GM23338 (cell line): Measurements from ENCODE around the gene HOXB3. TPM values are rescaled to one million over a fixed set of nuclear protein-coding genes. Genes with fewer than 3 reads are reported as not detected.
A peak's percentile ranks its signal among the peaks of the same experiment; 100 is the strongest.

Experiments
- ATAC-seq: fragments of 200-7000 bp; cut with Tn5 transposase; 3 replicates; pipeline ENCODE4 v1.9.1; 2020
- DNase-seq: peaks from one replicate; pipeline ENCODE4 v3.0.0-alpha.2; 2015; ENCODE audit warnings: low spot score
- H2AFZ ChIP-seq: fragments of 200-600 bp; sonication (generic); 2 replicates; pipeline ENCODE4 v1.8.0; 2016; ENCODE audit warnings: antibody characterized with exemption, mild to moderate bottlenecking, moderate library complexity
- H3F3A ChIP-seq: fragments of 200-600 bp; sonication (generic); replicated peaks from 2 replicates; pipeline ENCODE4 v1.8.0; 2017; ENCODE audit warnings: antibody characterized with exemption, mixed run types, low read depth
- H3K27ac ChIP-seq: fragments of 200-600 bp; sonication (generic); 2 replicates; pipeline ENCODE4 v1.6.1; 2016; ENCODE audit warnings: low read depth
- H3K27me3 ChIP-seq: fragments of 200-600 bp; sonication (generic); 2 replicates; pipeline ENCODE4 v1.8.0; 2016; ENCODE audit warnings: mild to moderate bottlenecking, mixed run types, moderate library complexity; ENCODE audit not compliant: insufficient read depth
- H3K36me3 ChIP-seq: fragments of 200-600 bp; sonication (generic); 2 replicates; pipeline ENCODE4 v1.8.0; 2016; ENCODE audit warnings: mild to moderate bottlenecking; ENCODE audit not compliant: insufficient read depth
- H3K4me1 ChIP-seq: fragments of 200-600 bp; sonication (generic); 2 replicates; pipeline ENCODE4 v1.8.0; 2016; ENCODE audit warnings: mild to moderate bottlenecking, moderate library complexity; ENCODE audit not compliant: insufficient read depth
- H3K4me2 ChIP-seq: fragments of 200-600 bp; sonication (generic); 2 replicates; pipeline ENCODE4 v1.7.1; 2017; ENCODE audit warnings: mixed run types
- H3K4me3 ChIP-seq: fragments of 200-600 bp; sonication (generic); 2 replicates; pipeline ENCODE4 v1.6.1; 2016; ENCODE audit warnings: mixed run types
- H3K79me2 ChIP-seq: fragments of 200-600 bp; sonication (generic); replicated peaks from 2 replicates; pipeline ENCODE4 v1.8.0; 2017; ENCODE audit warnings: mild to moderate bottlenecking; ENCODE audit not compliant: insufficient read depth
- H3K9me2 ChIP-seq: fragments of 200-600 bp; sonication (generic); 2 replicates; pipeline ENCODE4 v1.8.0; 2017; ENCODE audit not compliant: insufficient read depth
- H4K20me1 ChIP-seq: fragments of 200-600 bp; sonication (generic); replicated peaks from 2 replicates; pipeline ENCODE4 v1.8.0; 2017; ENCODE audit warnings: mild to moderate bottlenecking; ENCODE audit not compliant: insufficient read depth
- H3K27ac Mint-ChIP-seq: 2 replicates; pipeline ENCODE4 v1.8.0; 2020; ENCODE audit warnings: inconsistent platforms, mild to moderate bottlenecking, moderate library complexity, mixed read lengths
- H3K27me3 Mint-ChIP-seq: 3 replicates; pipeline ENCODE4 v1.8.0; 2022; ENCODE audit warnings: low read depth, mild to moderate bottlenecking, moderate library complexity, mixed read lengths, inconsistent platforms; ENCODE audit not compliant: insufficient read depth, poor library complexity
- H3K36me3 Mint-ChIP-seq: 3 replicates; pipeline ENCODE4 v1.8.0; 2021; ENCODE audit warnings: low read depth, mild to moderate bottlenecking, inconsistent platforms, moderate library complexity, mixed read lengths
- H3K4me1 Mint-ChIP-seq: 3 replicates; pipeline ENCODE4 v1.8.0; 2020; ENCODE audit warnings: mild to moderate bottlenecking, inconsistent platforms, mixed read lengths
- H3K4me3 Mint-ChIP-seq: 3 replicates; pipeline ENCODE4 v1.8.0; 2021; ENCODE audit warnings: moderate library complexity, mild to moderate bottlenecking, inconsistent platforms, mixed read lengths
- H3K9me3 Mint-ChIP-seq: 3 replicates; pipeline ENCODE4 v1.8.0; 2020; ENCODE audit warnings: moderate library complexity, mild to moderate bottlenecking, inconsistent platforms, mixed read lengths
- CREB1 ChIP-seq: fragments of 250-450 bp; sonication (Bioruptor Pico); IDR thresholded peaks from 2 replicates; pipeline ENCODE4 v1.5.0; 2020; ENCODE audit warnings: low read depth, mild to moderate bottlenecking, moderate library complexity
- EZH2 ChIP-seq: fragments of 200-600 bp; sonication (generic); IDR thresholded peaks from one replicate; pipeline ENCODE4 v1.8.0; 2017; ENCODE audit warnings: antibody characterized with exemption, mild to moderate bottlenecking, low read depth; ENCODE audit not compliant: unreplicated experiment
- EZH2phosphoT487 ChIP-seq: fragments of 200-600 bp; sonication (generic); IDR thresholded peaks from one replicate; pipeline ENCODE4 v1.8.1; 2018; ENCODE audit warnings: antibody characterized with exemption; ENCODE audit not compliant: unreplicated experiment
- JUNB ChIP-seq: IDR thresholded peaks from one replicate; pipeline ENCODE4 v1.6.1; 2016; ENCODE audit warnings: antibody characterized with exemption; ENCODE audit not compliant: unreplicated experiment
- NANOG ChIP-seq: IDR thresholded peaks from 2 replicates; pipeline ENCODE4 v1.6.1; 2016; ENCODE audit warnings: antibody characterized with exemption, borderline replicate concordance
- POLR2AphosphoS5 ChIP-seq: IDR thresholded peaks from 2 replicates; pipeline ENCODE4 v1.6.1; 2016; ENCODE audit warnings: antibody characterized with exemption, low read depth
- REST ChIP-seq: IDR thresholded peaks from one replicate; pipeline ENCODE4 v1.6.1; 2018; ENCODE audit warnings: antibody characterized with exemption; ENCODE audit not compliant: unreplicated experiment
- STAT1 ChIP-seq: IDR thresholded peaks from one replicate; pipeline ENCODE4 v1.6.1; 2016; ENCODE audit warnings: antibody characterized with exemption; ENCODE audit not compliant: unreplicated experiment
- ZNF114 ChIP-seq: fragments of 250-450 bp; sonication (Bioruptor Pico); IDR thresholded peaks from 2 replicates; pipeline ENCODE4 v1.5.0; 2020; ENCODE audit warnings: mild to moderate bottlenecking, moderate library complexity
- ZNF331 ChIP-seq: fragments of 250-450 bp; sonication (Bioruptor Pico); IDR thresholded peaks from 2 replicates; pipeline ENCODE4 v1.5.0; 2020; ENCODE audit warnings: low read depth, mild to moderate bottlenecking, moderate library complexity
- polyA plus RNA-seq: library from polyadenylated mRNA; unstranded; fragments of >200 nt; fragmentation: Nextera tagmentation; extraction: Ambion mirVana; gene quantifications from 2 replicates; pipeline ENCODE4 v1.2.1, GENCODE V29; 2016
- total RNA-seq: library from RNA; depleted of rRNA; stranded (reverse); fragments of >200 nt; shearing (Covaris generic); gene quantifications from 2 replicates; pipeline ENCODE4 v1.2.3, GENCODE V29; 2014
- TF ChIP-seq, protein P1 (sequence below): IDR thresholded peaks from 2 replicates; pipeline ENCODE4 v1.6.1; 2016; ENCODE audit warnings: antibody characterized with exemption
- TF ChIP-seq, protein P2 (sequence below): fragments of 250-450 bp; sonication (Bioruptor Pico); IDR thresholded peaks from 2 replicates; pipeline ENCODE4 v1.5.0; 2020; ENCODE audit warnings: mild to moderate bottlenecking, moderate library complexity
- TF ChIP-seq, protein P3 (sequence below), 2 experiments: fragments of 200-600 bp in 1 of 2; sonication (generic) in 1 of 2; conservative IDR thresholded peaks; 2 replicates each; pipeline versions ENCODE4 v1.5.1 to v1.6.1; 2016 to 2017; ENCODE audit warnings: antibody characterized with exemption in 2 of 2, low read depth in 2 of 2, mild to moderate bottlenecking in 2 of 2, moderate library complexity in 1 of 2

Gene HOXB3
- total and polyA plus RNA-seq, 2 experiments from 2014 or later: 0.17 TPM; not detected in 1

DNA sequence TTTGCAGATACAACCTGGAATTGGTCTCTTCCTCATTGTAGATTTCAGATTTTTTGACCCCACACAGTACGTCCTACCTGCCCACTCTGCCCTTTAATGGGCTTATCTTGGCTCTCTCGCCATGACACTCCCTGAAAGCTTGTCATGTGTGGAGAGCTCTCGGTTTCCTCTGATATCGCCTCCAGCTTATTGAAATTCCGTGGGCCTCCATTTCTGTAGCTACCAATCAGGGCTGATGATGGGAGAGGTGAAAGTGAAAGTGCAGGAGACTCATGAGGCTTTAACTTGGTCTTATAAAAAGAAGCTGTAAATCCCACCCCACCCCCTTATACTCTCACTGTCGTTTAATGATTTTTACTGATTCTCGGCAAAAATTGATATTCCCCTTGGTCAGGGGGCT, 76.9 kb downstream of the HOXB3 start:
- Mint-ChIP-seq H3K36me3 (no peaks in the 10 kb centered on the region), H3K4me3 (no peak overlapping the region), H3K4me1 (peaks cover 31% of the 10 kb centered on the region), H3K27ac (no peak overlapping the region), H3K9me3 (no peaks in the 10 kb centered on the region), H3K27me3 (peaks cover 27% of the 10 kb centered on the region)
- no peak overlapping the region for H3K27ac ChIP-seq
- no peaks in the 10 kb centered on the region for H3K36me3 ChIP-seq
- H3K4me2 ChIP-seq: no peak overlapping the region
- no peak for ATAC-seq
- no peak for DNase-seq
- TF ChIP-seq EZH2: no peak
- TF ChIP-seq ZNF114 (CRISPR knock-in tag): no peak
- no peak for TF ChIP-seq JUNB
- no peak for TF ChIP-seq POLR2AphosphoS5
- TF ChIP-seq ZNF331: no peak
- no peak for TF ChIP-seq STAT1
- TF ChIP-seq, protein P1, sequence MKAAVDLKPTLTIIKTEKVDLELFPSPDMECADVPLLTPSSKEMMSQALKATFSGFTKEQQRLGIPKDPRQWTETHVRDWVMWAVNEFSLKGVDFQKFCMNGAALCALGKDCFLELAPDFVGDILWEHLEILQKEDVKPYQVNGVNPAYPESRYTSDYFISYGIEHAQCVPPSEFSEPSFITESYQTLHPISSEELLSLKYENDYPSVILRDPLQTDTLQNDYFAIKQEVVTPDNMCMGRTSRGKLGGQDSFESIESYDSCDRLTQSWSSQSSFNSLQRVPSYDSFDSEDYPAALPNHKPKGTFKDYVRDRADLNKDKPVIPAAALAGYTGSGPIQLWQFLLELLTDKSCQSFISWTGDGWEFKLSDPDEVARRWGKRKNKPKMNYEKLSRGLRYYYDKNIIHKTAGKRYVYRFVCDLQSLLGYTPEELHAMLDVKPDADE: no peak
- TF ChIP-seq CREB1 (CRISPR knock-in tag): no peak
- TF ChIP-seq, protein P2, sequence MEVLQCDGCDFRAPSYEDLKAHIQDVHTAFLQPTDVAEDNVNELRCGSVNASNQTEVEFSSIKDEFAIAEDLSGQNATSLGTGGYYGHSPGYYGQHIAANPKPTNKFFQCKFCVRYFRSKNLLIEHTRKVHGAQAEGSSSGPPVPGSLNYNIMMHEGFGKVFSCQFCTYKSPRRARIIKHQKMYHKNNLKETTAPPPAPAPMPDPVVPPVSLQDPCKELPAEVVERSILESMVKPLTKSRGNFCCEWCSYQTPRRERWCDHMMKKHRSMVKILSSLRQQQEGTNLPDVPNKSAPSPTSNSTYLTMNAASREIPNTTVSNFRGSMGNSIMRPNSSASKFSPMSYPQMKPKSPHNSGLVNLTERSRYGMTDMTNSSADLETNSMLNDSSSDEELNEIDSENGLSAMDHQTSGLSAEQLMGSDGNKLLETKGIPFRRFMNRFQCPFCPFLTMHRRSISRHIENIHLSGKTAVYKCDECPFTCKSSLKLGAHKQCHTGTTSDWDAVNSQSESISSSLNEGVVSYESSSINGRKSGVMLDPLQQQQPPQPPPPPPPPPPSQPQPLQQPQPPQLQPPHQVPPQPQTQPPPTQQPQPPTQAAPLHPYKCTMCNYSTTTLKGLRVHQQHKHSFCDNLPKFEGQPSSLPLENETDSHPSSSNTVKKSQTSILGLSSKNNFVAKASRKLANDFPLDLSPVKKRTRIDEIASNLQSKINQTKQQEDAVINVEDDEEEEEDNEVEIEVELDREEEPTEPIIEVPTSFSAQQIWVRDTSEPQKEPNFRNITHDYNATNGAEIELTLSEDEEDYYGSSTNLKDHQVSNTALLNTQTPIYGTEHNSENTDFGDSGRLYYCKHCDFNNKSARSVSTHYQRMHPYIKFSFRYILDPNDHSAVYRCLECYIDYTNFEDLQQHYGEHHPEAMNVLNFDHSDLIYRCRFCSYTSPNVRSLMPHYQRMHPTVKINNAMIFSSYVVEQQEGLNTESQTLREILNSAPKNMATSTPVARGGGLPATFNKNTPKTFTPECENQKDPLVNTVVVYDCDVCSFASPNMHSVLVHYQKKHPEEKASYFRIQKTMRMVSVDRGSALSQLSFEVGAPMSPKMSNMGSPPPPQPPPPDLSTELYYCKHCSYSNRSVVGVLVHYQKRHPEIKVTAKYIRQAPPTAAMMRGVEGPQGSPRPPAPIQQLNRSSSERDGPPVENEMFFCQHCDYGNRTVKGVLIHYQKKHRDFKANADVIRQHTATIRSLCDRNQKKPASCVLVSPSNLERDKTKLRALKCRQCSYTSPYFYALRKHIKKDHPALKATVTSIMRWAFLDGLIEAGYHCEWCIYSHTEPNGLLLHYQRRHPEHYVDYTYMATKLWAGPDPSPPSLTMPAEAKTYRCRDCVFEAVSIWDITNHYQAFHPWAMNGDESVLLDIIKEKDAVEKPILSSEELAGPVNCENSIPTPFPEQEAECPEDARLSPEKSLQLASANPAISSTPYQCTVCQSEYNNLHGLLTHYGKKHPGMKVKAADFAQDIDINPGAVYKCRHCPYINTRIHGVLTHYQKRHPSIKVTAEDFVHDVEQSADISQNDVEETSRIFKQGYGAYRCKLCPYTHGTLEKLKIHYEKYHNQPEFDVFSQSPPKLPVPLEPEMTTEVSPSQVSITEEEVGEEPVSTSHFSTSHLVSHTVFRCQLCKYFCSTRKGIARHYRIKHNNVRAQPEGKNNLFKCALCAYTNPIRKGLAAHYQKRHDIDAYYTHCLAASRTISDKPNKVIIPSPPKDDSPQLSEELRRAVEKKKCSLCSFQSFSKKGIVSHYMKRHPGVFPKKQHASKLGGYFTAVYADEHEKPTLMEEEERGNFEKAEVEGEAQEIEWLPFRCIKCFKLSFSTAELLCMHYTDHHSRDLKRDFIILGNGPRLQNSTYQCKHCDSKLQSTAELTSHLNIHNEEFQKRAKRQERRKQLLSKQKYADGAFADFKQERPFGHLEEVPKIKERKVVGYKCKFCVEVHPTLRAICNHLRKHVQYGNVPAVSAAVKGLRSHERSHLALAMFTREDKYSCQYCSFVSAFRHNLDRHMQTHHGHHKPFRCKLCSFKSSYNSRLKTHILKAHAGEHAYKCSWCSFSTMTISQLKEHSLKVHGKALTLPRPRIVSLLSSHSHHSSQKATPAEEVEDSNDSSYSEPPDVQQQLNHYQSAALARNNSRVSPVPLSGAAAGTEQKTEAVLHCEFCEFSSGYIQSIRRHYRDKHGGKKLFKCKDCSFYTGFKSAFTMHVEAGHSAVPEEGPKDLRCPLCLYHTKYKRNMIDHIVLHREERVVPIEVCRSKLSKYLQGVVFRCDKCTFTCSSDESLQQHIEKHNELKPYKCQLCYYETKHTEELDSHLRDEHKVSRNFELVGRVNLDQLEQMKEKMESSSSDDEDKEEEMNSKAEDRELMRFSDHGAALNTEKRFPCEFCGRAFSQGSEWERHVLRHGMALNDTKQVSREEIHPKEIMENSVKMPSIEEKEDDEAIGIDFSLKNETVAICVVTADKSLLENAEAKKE: no peak
- TF ChIP-seq REST: no peak
- no peak for TF ChIP-seq EZH2phosphoT487
- TF ChIP-seq, protein P3, sequence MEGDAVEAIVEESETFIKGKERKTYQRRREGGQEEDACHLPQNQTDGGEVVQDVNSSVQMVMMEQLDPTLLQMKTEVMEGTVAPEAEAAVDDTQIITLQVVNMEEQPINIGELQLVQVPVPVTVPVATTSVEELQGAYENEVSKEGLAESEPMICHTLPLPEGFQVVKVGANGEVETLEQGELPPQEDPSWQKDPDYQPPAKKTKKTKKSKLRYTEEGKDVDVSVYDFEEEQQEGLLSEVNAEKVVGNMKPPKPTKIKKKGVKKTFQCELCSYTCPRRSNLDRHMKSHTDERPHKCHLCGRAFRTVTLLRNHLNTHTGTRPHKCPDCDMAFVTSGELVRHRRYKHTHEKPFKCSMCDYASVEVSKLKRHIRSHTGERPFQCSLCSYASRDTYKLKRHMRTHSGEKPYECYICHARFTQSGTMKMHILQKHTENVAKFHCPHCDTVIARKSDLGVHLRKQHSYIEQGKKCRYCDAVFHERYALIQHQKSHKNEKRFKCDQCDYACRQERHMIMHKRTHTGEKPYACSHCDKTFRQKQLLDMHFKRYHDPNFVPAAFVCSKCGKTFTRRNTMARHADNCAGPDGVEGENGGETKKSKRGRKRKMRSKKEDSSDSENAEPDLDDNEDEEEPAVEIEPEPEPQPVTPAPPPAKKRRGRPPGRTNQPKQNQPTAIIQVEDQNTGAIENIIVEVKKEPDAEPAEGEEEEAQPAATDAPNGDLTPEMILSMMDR (conservative IDR thresholded peaks at IDR 0.05; ENCODE audit: low read depth in 2 of 2): no peak
- TF ChIP-seq NANOG: no peak
- H4K20me1 ChIP-seq: no peaks in the 10 kb centered on the region
- H3K79me2 ChIP-seq: no peaks in the 10 kb centered on the region
- no peak overlapping the region for H3K4me3 ChIP-seq
- peaks cover 33% of the 10 kb centered on the region for H3K4me1 ChIP-seq
- H3F3A ChIP-seq: 0 out of 2 replicates have a peak, but pooled peaks cover 4% of the 10 kb centered on the region
- H2AFZ ChIP-seq: 0 out of 2 replicates have a peak overlapping the region, but pooled peaks have one; percentile 6
- H3K27me3 ChIP-seq: peaks cover 24% of the 10 kb centered on the region
- no peaks in the 10 kb centered on the region for H3K9me2 ChIP-seq
